ENCODE measurements around the gene RNU1-2. TPM values are rescaled to one million over a fixed set of nuclear protein-coding genes. Genes with fewer than 3 reads are reported as not detected.
"Not testable (repeated sequence)": the region's sequence is repeated elsewhere in the genome, so short reads cannot be mapped to it uniquely, and the experiment has no call there.

RNU1-2 gene
- total and polyA plus RNA-seq, 2 donors = 17,380 TPM; not detected in 1

GRCh38 chr1:16944038-16944437 is 48.3 kb downstream of the RNU1-2 start:
- no peak overlapping the region for H3K4me3 ChIP-seq (ENCODE audit: low read length in 2 of 2)
- 98% methylated on average over 19 of the region's 19 CpGs for WGBS
- H3K36me3 ChIP-seq (ENCODE audit: control insufficient read depth in 2 of 2, insufficient read depth in 2 of 2, low read length in 1 of 2) = peaks cover 22 to 55% of the 10 kb centered on the region in 2 donors
- no peaks in the 10 kb centered on the region for H3K27me3 ChIP-seq (ENCODE audit: control insufficient read depth in 2 of 2, insufficient read depth in 1 of 2, low read length in 1 of 2)
- no peaks in the 10 kb centered on the region for H3K4me1 ChIP-seq (ENCODE audit: control insufficient read depth in 2 of 2, insufficient read depth in 2 of 2, low read length in 2 of 2)
- H3K27ac ChIP-seq (ENCODE audit: low read depth in 1 of 2, low read length in 1 of 2) = no peak overlapping the region
- H3K9me3 ChIP-seq (ENCODE audit: control insufficient read depth in 2 of 2, insufficient read depth in 1 of 2, low read length in 1 of 2) = peaks cover 0 to 2% of the 10 kb centered on the region in 2 donors
- no peak for DNase-seq (ENCODE audit: low read depth in 6 of 9, low spot score in 9 of 9)

DNA sequence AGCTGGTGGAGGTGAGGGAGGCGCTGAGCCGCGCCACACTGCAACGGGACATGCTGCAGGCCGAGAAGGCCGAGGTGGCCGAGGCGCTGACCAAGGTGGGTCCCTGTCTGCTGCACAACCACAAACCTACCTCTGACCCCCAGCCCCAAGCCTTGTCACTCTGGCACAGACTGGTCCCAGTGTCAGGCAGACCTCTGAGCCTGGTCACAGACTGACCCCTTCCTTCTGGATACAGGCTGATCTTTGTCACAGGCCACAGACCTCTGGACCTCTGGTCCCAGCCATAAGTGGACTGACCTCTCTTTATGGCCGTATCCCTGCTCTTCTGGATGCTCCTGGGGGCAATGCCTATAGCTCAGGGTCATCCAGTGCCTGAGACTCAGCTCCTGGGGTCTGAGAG is 49.7 kb downstream of the RNU1-2 start:
- H3K36me3 ChIP-seq (ENCODE audit: control insufficient read depth in 2 of 2, insufficient read depth in 2 of 2, low read length in 1 of 2) = peaks cover 22 to 47% of the 10 kb centered on the region in 2 donors
- WGBS = 97% methylated on average over 6 of the region's 9 CpGs
- H3K4me3 ChIP-seq (ENCODE audit: low read length in 2 of 2); H3K27me3 ChIP-seq (ENCODE audit: control insufficient read depth in 2 of 2, insufficient read depth in 1 of 2, low read length in 1 of 2); H3K9me3 ChIP-seq (ENCODE audit: control insufficient read depth in 2 of 2, insufficient read depth in 1 of 2, low read length in 1 of 2); H3K27ac ChIP-seq (ENCODE audit: low read depth in 1 of 2, low read length in 1 of 2); H3K4me1 ChIP-seq (ENCODE audit: control insufficient read depth in 2 of 2, insufficient read depth in 2 of 2, low read length in 2 of 2); DNase-seq (ENCODE audit: low read depth in 6 of 9, low spot score in 9 of 9): not testable (repeated sequence)

Other genes starting within 250 kb of the RNU1-2 start
- gene RNU1-3, start 229.0 kb upstream of the RNU1-2 start, total RNA-seq = 17,380 TPM
- gene RNU1-3, start 229.0 kb upstream of the RNU1-2 start, polyA plus RNA-seq = not detected
- gene RNU1-4, start 155.5 kb upstream of the RNU1-2 start, total RNA-seq = 17,380 TPM
- gene RNU1-4, start 155.5 kb upstream of the RNU1-2 start, polyA plus RNA-seq = not detected
- gene CROCC, start 26.0 kb downstream of the RNU1-2 start, total RNA-seq = 9.4 TPM
- gene CROCC, start 26.0 kb downstream of the RNU1-2 start, polyA plus RNA-seq = 97.1 TPM
- 6.8 TPM for gene MFAP2, start 84.6 kb downstream of the RNU1-2 start, total RNA-seq
- 5.6 TPM for gene MFAP2, start 84.6 kb downstream of the RNU1-2 start, polyA plus RNA-seq
- gene ATP13A2, start 115.9 kb downstream of the RNU1-2 start, total RNA-seq = 9.3 TPM
- 18.3 TPM for gene ATP13A2, start 115.9 kb downstream of the RNU1-2 start, polyA plus RNA-seq
- gene SDHB, start 158.1 kb downstream of the RNU1-2 start, total RNA-seq = 122 TPM
- gene SDHB, start 158.1 kb downstream of the RNU1-2 start, polyA plus RNA-seq = 70.0 TPM
- 1.4 TPM for gene PADI2, start 223.5 kb downstream of the RNU1-2 start, total RNA-seq
- 3.6 TPM for gene PADI2, start 223.5 kb downstream of the RNU1-2 start, polyA plus RNA-seq